GM12878 (cell line): ENCODE data around the gene BIVM. TPM values are rescaled to one million over a fixed set of nuclear protein-coding genes. Genes with fewer than 3 reads are reported as not detected.

Experiments
- ATAC-seq: fragments of 200-7000 bp; cut with Tn5 transposase; 3 replicates; pipeline ENCODE4 v1.9.1; 2020; ENCODE audit warnings: mild to moderate bottlenecking, moderate library complexity
- BruUV-seq: library from RNA; stranded (reverse); fragments of 400-500 nt; replicated peaks from 2 replicates; lab custom pipeline; 2021; lab: Mats Ljungman, UMichigan
- CTCF ChIA-PET: fragments of 300-600 bp; sonication (Branson Sonifier 250); formaldehyde crosslinking; extraction: SDS; loops from one replicate; lab custom pipeline; 2021; ENCODE audit warnings: inconsistent platforms; lab: Yijun Ruan, JAX
- POLR2A ChIA-PET: fragments of 350-600 bp; formaldehyde crosslinking; extraction: SDS; loops from one replicate; lab custom pipeline; 2021; ENCODE audit warnings: inconsistent platforms; lab: Charles Lee
- RAD21 ChIA-PET: fragments of 300-600 bp; sonication (Branson Sonifier 250); formaldehyde crosslinking; loops from one replicate; lab custom pipeline; 2023; ENCODE audit warnings: antibody characterized with exemption; ENCODE audit not compliant: unreplicated experiment; lab: Charles Lee
- SMC1A ChIA-PET: fragments of 300-600 bp; sonication (Branson Sonifier 250); formaldehyde crosslinking; loops from one replicate; lab custom pipeline; 2023; ENCODE audit not compliant: unreplicated experiment, uncharacterized antibody; lab: Charles Lee
- DNase-seq: peaks from one replicate; pipeline ENCODE4 v3.0.0-alpha.2; 2011; ENCODE audit warnings: low read depth, low spot score
- FAIRE-seq: peaks from 3 replicates; lab custom pipeline; 2011; peaks lifted over from hg19 to GRCh38; lab: Jason Lieb, UNC
- H2AFZ ChIP-seq: 2 replicates; pipeline ENCODE4 v1.6.0; 2011; ENCODE audit warnings: low read depth, low read length, control low read depth; ENCODE audit not compliant: control insufficient read depth
- H3K27ac ChIP-seq: 2 replicates; pipeline ENCODE4 v1.5.1; 2011; ENCODE audit warnings: control low read depth; ENCODE audit not compliant: control insufficient read depth, insufficient read depth
- H3K27me3 ChIP-seq, 2 experiments: replicated peaks in 1 of 2; 2 replicates each; pipeline versions ENCODE4 v1.6.0 to v1.6.1; 2011; ENCODE audit warnings: low read length in 1 of 2; ENCODE audit not compliant: control insufficient read depth in 2 of 2, insufficient read depth in 2 of 2
- H3K36me3 ChIP-seq, 2 experiments: 2 replicates each; pipeline ENCODE4 v1.5.1; 2011; ENCODE audit warnings: low read length in 1 of 2; ENCODE audit not compliant: control insufficient read depth in 2 of 2, insufficient read depth in 2 of 2
- H3K4me1 ChIP-seq: 2 replicates; pipeline ENCODE4 v1.6.1; 2011; ENCODE audit warnings: mild to moderate bottlenecking, low read length, moderate library complexity, mixed read lengths; ENCODE audit not compliant: control insufficient read depth, insufficient read depth
- H3K4me2 ChIP-seq: 2 replicates; pipeline ENCODE4 v1.6.0; 2011; ENCODE audit warnings: control low read depth; ENCODE audit not compliant: control insufficient read depth, insufficient read depth
- H3K4me3 ChIP-seq: fragments of 200-600 bp; sonication (generic); 2 replicates; pipeline ENCODE4 v1.5.1; 2016
- H3K79me2 ChIP-seq: 2 replicates; pipeline ENCODE4 v1.6.0; 2011; ENCODE audit warnings: low read length; ENCODE audit not compliant: control insufficient read depth, insufficient read depth
- H3K9ac ChIP-seq: 2 replicates; pipeline ENCODE4 v1.8.0; 2011; ENCODE audit warnings: low read length, control low read depth, mixed read lengths; ENCODE audit not compliant: control insufficient read depth, insufficient read depth
- H3K9me3 ChIP-seq: replicated peaks from 3 replicates; pipeline ENCODE4 v1.5.1; 2011; ENCODE audit warnings: mild to moderate bottlenecking, low read length; ENCODE audit not compliant: control insufficient read depth, insufficient read depth
- H4K20me1 ChIP-seq: 2 replicates; pipeline ENCODE4 v1.6.0; 2011; ENCODE audit not compliant: control insufficient read depth, insufficient read depth
- BACH1 ChIP-seq: fragments of 450-650 bp; IDR thresholded peaks from 2 replicates; pipeline ENCODE4 v1.6.1; 2017; ENCODE audit warnings: mild to moderate bottlenecking, borderline replicate concordance
- CBX5 ChIP-seq: sonication (generic); IDR thresholded peaks from 2 replicates; pipeline ENCODE4 v1.6.1; 2016; ENCODE audit warnings: low read depth, moderate library complexity, mild to moderate bottlenecking, inconsistent platforms
- ETV6 ChIP-seq, 2 experiments: fragments of 450-650 bp in 1 of 2; IDR thresholded peaks in 1 of 2; conservative IDR thresholded peaks in 1 of 2; 2 replicates each; pipeline ENCODE4 v1.6.1; 2014; ENCODE audit warnings: antibody characterized with exemption in 1 of 2, borderline replicate concordance in 1 of 2, low read depth in 1 of 2, mild to moderate bottlenecking in 1 of 2, moderate library complexity in 1 of 2
- SIX5 ChIP-seq: IDR thresholded peaks from 2 replicates; pipeline ENCODE4 v1.6.1; 2011; ENCODE audit warnings: mild to moderate bottlenecking, low read depth, low read length, moderate library complexity; ENCODE audit not compliant: severe bottlenecking
- WRNIP1 ChIP-seq: IDR thresholded peaks from 2 replicates; pipeline ENCODE4 v1.6.1; 2011; ENCODE audit warnings: low read depth, low read length, improper control_type of control experiment, borderline replicate concordance
- whole genome bisulfite sequencing: methylation state at CpG from one replicate; pipeline ENCODE4 v1.1.6; 2016; ENCODE audit warnings: low lambda C conversion rate; ENCODE audit not compliant: insufficient replicate concordance, insufficient coverage; ENCODE audit errors: missing lambda C conversion rate; 5-methylcytosine and 5-hydroxymethylcytosine counted together
- in situ Hi-C: fragments of 300-500 bp; cut with MboI; formaldehyde crosslinking; loops from 9 replicates; pipeline ENCODE4 v1.14.3; 2018; ENCODE audit warnings: mixed read lengths
- intact Hi-C: fragments of 100-400 bp; cut with micrococcal nuclease; formaldehyde crosslinking; loops from one replicate; pipeline ENCODE4 v1.14.2; 2022; ENCODE audit not compliant: unreplicated experiment
- polyA plus RNA-seq, 11 experiments: library from polyadenylated mRNA; depleted of rRNA in 4 of 11; unstranded in 6 of 11; stranded (reverse) in 5 of 11; fragments of >200 nt; fragmentation: Nextera tagmentation in 4 of 11; fragmentation: Illumina TruSeq in 1 of 11; extraction: Ambion mirVana in 4 of 11; extraction: Trizol in 1 of 11; gene quantifications; 1 replicate in 1 of 11; 2 replicates in 10 of 11; pipeline versions ENCODE4 v1.2.1 to v1.2.3, GENCODE V29; 2011 to 2016; ENCODE audit warnings: inconsistent platforms in 2 of 11, missing spikeins in 2 of 11, low read depth in 1 of 11
- total RNA-seq, 4 experiments: library from RNA; depleted of rRNA in 3 of 4; stranded (reverse); fragments of >200 nt in 3 of 4; fragmentation: Illumina TruSeq in 1 of 4; extraction: Trizol in 1 of 4; gene quantifications; 2 replicates each; pipeline versions ENCODE4 v1.2.1 to v1.2.3, GENCODE V29; 2013 to 2021
- TF ChIP-seq, protein P1 (sequence below): IDR thresholded peaks from 2 replicates; pipeline ENCODE4 v1.6.1; 2012; ENCODE audit warnings: low read depth, low read length, improper control_type of control experiment

Gene BIVM
- total and polyA plus RNA-seq, 10 of the 15 experiments (the other 5 are each of a cell fraction or from before 2014, with no cell fraction given), result 3.4 to 20.1 (median 14.1) TPM

DNA sequence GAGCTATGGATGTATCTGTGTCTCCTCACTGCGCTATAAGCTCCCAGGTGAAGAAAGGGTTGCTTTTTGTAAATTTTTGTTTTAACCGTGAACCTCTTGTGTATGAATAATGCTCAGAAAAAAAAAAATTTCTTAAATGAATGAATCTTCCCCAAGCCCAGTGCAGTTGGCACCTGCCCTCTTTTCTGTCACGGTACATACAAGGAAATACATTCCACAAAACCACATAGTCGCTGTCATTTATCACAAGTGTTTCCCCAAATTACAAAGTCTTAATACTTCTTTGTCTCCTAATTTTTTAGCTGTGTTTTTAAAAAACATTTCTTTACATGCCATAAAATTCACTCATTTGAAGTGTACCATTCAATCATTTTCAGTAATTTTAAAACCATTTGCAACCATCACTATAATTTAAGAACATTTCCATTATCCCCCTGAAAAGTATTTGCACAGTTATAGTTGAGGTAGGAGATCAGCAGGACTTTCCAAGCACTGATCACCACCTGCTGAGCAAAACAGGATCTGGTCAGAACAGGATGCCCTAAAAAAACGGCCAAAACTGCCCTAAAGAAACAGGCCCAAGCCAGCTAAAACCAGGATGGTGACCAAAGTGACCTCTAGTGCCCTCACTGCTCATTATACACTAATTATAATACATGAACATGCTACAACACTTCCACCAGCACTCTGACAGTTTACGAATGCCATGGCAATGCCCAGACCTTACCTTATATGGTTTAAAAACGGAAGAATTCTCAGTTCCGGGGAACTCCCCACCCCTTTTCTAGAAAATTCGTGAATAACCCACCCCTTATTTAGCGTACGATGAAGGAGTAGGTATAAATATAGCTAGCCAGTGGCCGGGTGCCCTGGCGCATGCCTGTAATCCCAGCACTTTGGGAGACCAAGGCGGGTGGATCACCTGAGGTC lies 24.1 kb upstream of the BIVM start (continued):
- no peak for TF ChIP-seq WRNIP1
- no peak for TF ChIP-seq SIX5
- TF ChIP-seq CBX5, result no peak
- no peak for TF ChIP-seq BACH1
- TF ChIP-seq, all 136 proteins: peak for 0

DNA sequence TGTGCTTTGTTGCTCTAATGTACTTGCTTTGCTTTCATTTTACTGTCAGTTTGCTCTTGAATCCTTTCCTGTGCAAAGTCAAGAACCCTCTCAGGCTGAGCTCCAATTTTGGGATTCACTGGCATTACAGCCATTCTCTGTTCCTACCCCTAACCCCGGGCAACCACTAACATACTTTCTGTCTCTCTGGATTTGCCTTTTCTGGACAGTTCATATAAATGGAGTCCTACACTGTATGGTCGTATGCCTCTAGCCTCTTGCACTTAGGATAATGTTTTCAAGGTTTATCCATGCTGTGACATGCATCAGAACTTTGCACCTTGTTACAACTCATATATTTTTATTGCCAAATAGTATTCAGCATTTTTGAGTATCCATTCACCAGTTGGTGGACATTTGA lies 22.6 kb upstream of the BIVM start:
- no peak overlapping the region for H3K4me3 ChIP-seq
- no TSS peak for BruUV-seq
- POLR2A ChIA-PET, result interaction anchor here (1.1 kb wide), 1 partner anchor 23 kb away, joined by 4 read pairs; no protein-coding TSS in a partner anchor
- RAD21 ChIA-PET, result no interaction called here
- H4K20me1 ChIP-seq, result no peaks in the 10 kb centered on the region
- SMC1A ChIA-PET, result interaction anchor here (0.9 to 1.1 kb wide), 2 partner anchors 9 to 15 kb away, joined by 4 to 5 read pairs; no protein-coding TSS in a partner anchor
- no peak overlapping the region for H2AFZ ChIP-seq
- H3K4me1 ChIP-seq, result peaks cover 11% of the 10 kb centered on the region
- in situ Hi-C loops, result no loop called here
- peaks cover 11% of the 10 kb centered on the region for H3K79me2 ChIP-seq
- ATAC-seq (no peak), FAIRE-seq (no peak), DNase-seq (no peak)
- intact Hi-C loops, result no loop called here
- H3K27me3 ChIP-seq, result no peaks in the 10 kb centered on the region
- no peaks in the 10 kb centered on the region for H3K9me3 ChIP-seq
- no peak overlapping the region for H3K9ac ChIP-seq
- no peak overlapping the region for H3K27ac ChIP-seq
- 93% methylated on average over 2 of the region's 2 CpGs for WGBS
- CTCF ChIA-PET, result interaction anchor here (0.8 kb wide), 1 partner anchor 24 kb away, joined by 4 read pairs; no protein-coding TSS in a partner anchor
- no peaks in the 10 kb centered on the region for H3K36me3 ChIP-seq
- TF ChIP-seq SIX5 (no peak), ETV6 (conservative IDR thresholded peaks at IDR 0.05 in 1 of 2, IDR thresholded peaks at IDR 0.05 in 1 of 2; ENCODE audit: borderline replicate concordance in 1 of 2, low read depth in 1 of 2) (no peak)
- TF ChIP-seq, protein P1, sequence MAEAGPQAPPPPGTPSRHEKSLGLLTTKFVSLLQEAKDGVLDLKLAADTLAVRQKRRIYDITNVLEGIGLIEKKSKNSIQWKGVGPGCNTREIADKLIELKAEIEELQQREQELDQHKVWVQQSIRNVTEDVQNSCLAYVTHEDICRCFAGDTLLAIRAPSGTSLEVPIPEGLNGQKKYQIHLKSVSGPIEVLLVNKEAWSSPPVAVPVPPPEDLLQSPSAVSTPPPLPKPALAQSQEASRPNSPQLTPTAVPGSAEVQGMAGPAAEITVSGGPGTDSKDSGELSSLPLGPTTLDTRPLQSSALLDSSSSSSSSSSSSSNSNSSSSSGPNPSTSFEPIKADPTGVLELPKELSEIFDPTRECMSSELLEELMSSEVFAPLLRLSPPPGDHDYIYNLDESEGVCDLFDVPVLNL, result no peak
- H3K4me2 ChIP-seq, result no peak overlapping the region
